HG03095 (cell line): ENCODE data around the gene PPP2R2C.
A peak's percentile ranks its signal among the peaks of the same experiment; 100 is the strongest.

Experiments
- ATAC-seq: cut with Tn5 transposase; IDR thresholded peaks from one replicate; pipeline ENCODE4 v1.9.1; 2021; ENCODE audit warnings: moderate library complexity; ENCODE audit not compliant: unreplicated experiment

The PPP2R2C gene

DNA sequence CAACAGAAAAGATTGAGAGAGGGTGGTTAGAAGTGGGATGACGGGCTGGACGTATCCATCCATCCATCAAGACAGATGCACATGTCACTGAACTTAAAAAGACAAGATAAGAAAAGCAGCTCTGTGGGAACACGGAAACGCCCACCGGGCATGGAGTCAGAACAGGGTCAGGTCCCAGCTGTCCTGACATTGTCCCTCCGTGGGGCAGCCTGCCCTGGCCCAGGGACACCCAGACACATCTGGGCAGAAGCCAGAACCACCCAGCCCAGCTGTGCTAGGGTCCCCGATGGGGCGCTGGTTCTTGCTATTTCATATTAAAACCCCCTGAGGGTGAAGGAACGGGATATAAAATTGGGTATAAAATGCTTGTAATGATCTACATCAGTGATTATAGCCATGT lies 88.5 kb downstream of the PPP2R2C start:
- ATAC-seq, result no peak

- no peak for ATAC-seq
Observed at GRCh38 chr4:6383009-6383404, 89.4 kb downstream of the PPP2R2C start.

- no peak for ATAC-seq
Observed at GRCh38 chr4:6381571-6382123, 90.8 kb downstream of the PPP2R2C start.

DNA sequence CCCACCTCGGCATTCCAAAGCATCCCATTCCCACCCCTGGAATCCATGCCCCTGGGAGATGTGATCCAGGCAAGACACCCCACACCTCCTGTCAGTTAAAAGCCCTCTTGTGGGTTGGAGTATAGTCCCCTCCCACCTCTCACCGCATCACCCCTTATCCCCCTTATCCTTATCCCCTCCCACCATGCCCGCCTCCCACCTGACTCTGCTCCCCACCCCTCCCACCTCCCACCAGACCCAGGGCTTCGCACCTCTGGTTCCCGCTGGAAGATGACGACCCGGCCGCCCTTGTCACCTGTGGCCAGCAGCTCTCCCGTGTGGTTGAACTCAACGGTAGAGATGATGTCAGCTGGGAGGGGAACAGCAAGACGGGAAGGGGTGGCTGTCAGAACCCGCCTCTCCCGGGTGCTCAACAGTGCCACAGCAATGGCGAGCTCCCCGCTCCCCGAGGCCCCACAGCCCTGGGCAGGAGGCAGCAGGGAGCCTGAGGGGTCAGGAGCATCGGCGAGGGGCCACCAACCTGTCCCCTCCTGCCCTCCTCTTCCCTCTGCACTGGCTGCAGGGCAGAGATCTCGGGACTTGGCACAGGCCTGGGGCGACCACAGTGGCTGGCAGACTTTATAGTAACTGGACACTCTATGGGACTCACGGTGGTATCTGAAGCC lies 91.5 kb downstream of the PPP2R2C start:
- no peak for ATAC-seq

- no peak for ATAC-seq
Observed at GRCh38 chr4:6379767-6380745, 92.4 kb downstream of the PPP2R2C start.

GRCh38 chr4:6378493-6379445 lies 93.6 kb downstream of the PPP2R2C start:
- no peak for ATAC-seq

DNA sequence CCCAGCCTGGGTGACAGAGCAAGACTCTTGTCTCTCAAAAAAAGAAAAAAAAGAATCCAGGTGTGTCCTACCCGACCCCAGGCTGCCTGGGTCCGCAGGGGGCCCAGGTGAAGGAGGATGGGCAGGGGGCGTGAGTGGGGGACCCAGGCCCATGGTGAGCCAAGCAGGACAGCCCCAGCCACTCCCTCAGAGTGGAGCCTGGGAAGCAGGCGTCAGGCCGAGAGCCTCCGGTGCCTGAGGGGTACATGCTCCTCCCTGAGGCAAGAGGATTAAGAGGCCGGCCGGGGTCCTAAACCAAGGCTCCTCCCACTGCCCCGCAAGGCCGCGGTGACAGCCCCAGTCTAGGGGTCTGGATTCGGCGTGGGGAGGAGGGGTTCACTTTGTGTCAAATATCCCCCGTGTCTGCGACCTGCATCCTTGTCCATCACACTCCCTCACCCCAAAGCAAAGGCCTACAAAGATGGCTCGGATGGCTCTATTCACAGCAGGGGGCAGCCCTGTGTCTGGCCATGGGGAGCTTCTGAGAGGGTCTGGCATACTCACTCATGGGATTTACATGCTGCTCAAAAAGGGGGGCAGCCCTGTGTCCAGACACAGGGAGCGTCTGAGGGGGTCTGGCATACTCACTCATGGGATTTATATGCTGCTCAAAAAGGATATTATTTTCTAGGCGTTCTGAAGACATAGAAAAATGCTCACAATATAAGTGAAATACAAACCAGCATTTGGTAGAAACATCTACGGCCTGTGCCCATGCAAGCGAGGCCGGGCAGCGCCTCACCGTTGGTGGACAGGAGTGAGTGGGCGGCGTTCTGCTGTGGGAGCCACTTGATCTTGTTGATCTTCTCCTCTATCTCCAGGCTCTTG lies 94.6 kb downstream of the PPP2R2C start:
- no peak for ATAC-seq

DNA sequence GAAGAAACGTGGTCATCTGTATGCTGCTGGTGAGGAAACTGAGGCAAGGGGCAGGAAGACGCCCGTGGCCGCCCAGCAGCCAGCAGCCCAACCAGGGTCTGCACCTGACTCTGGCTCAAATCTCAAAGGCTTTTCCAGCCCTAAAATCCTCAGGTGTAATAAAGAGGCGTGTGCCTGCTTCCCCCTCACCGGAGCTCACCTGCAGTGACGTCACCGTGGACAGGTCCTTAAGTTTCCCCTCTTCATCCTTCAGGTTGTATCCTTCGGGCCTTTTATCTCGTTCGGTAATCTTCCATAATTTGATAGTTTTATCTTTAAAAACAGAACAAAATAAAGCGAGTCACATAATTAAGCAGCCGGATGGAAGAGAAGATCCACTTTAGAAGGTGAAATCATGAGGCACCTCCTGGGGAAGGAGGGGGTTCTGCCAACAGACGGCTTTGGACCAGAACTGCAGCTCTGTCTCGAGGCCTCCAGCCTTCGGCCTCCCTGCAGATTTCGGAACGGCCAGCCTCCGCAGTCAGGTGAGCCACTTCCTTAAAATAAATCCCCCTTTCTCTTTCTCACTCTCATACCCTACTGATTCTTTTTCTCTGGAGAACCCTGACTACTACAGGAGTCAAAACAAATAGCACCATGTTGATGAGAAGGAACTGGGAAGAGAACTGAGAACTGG lies 96.7 kb downstream of the PPP2R2C start:
- ATAC-seq, result no peak

DNA sequence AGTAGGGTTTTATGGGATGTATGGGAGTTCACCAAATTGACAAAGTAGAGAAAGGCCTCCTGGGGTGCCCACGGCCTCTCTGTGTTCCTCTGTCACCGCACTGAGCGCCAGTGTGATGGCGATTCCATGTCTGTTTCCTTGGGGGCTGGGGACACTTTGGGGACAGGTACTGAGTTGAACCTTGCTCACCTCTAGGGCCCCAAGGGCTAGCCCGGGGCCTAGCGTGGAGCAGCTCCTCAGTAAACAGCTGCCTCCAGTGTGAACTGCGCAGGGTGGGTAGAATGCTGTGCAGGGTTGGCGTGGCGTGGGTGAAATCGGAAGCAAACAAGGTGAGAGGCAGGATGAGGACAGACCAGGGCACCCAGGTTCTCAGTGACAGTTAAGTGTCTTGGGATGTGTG lies 97.8 kb downstream of the PPP2R2C start:
- no peak for ATAC-seq

GRCh38 chr4:6373541-6374410 lies 98.6 kb downstream of the PPP2R2C start:
- no peak for ATAC-seq

DNA sequence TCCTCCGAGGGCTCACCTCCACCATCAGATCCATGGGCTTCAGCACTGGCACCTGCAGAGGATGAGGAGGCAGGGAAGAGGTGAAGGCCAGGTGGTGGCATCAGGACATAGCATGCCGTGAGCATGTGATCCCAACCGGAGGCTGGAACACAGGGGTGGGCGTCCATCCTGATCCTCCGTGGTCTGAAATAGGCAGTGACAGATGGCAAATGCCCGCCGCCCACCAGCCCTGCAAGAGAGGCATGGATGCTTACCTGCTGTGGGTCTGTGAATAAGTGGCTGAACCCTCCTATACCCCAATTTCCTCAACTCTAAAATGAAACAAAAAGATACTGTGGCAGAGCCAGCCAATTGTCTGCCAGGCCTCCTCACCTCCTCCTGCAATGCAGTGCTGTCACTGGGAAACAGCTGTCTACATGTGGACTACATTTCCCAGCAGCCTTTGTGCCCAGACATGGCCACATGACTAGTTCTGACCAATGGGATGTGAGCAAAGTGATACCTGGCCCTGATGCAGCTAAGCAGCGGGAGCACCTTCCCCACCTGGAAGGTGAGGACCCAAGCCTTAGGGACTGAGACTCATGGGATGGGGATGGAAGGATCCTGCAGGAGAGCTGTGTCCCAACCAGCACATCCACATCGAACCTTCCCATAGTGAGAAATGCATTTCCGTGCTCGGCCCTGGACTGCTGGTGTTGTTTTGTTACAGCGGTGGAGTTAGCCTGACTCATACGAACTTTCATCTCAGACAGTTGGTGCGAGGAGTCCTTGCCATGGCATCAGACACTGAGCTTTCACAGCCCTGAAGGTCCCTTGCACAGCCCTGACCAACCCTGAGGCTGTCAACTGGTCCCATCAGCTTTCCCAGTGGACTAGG lies 99.5 kb downstream of the PPP2R2C start:
- ATAC-seq, result peak; percentile 55

GRCh38 chr4:6371812-6372211 lies 100.6 kb downstream of the PPP2R2C start:
- no peak for ATAC-seq

DNA sequence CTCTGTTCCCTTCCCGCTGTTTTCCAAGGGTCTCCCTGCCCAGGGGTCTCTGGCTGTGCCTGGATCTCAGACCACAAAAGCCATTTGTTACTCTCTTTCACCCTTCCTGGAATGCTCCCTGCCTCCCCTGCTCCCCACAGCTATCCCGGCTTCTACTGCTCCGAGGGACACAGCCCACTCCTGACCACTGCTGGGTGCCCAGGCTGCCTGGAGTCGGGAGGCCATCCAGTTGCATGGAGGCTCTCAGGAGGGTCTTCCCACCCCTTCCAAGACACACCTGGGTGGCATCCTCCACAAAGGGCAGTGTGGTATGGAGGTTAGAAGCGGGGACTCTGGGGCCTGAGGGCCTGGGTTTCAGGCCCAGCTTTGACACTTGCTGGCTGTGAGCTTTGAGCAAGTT lies 101.1 kb downstream of the PPP2R2C start:
- ATAC-seq, result no peak

DNA sequence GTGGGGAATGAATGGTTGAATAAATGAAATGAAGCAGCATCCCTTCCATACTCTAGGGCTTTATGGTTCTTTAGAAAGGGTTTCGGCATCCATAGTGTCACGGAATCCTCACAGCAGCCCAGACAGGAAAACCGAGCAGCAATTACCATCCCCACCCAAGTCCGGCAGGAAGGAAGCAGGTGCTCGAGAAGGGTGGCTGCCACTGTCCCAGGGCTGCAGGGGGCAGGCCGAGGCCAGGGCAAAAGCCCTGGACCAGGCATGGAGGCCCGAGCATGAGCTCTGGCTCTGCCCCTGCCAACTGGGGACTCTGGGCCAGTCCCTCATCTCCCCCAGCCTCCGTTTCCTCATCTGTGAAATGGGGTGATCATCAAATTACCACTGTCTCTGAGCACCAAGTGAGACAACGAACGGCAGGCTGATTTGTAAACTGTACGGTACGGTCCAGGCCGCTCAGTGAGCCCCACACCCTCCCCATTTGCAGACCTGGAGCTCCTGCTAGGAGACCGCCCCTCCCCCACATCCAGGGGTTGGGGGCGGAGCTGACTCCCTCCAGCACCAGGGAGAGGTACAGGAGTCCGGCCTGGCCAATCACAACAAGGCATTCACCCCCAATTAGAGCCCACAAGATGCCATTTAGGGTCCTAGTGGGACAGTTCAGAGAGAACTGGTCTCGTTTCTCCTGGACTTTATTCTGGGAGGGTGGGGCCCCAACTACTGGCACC lies 102.3 kb downstream of the PPP2R2C start:
- no peak for ATAC-seq

DNA sequence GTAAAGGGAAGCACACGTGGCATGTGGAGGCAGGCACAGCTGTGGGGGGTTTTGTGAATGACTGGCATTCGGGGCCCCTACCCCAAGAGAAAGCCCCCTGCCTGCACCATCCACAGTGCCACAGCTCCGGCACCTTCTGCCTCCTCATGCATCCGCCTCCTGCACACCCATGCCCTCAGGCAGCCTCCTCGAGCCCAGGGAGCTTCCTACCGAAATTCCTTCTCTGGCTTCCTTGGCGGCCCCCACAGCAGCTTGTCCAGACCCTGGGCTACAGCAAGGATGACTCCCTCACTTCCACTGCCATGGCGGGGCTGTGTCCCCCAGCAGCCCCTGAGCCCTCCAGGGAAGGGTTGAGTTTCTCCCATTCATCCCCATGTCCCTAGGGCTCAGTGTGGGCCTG lies 102.9 kb downstream of the PPP2R2C start:
- ATAC-seq, result no peak

GRCh38 chr4:6369035-6369434 lies 103.4 kb downstream of the PPP2R2C start:
- no peak for ATAC-seq

DNA sequence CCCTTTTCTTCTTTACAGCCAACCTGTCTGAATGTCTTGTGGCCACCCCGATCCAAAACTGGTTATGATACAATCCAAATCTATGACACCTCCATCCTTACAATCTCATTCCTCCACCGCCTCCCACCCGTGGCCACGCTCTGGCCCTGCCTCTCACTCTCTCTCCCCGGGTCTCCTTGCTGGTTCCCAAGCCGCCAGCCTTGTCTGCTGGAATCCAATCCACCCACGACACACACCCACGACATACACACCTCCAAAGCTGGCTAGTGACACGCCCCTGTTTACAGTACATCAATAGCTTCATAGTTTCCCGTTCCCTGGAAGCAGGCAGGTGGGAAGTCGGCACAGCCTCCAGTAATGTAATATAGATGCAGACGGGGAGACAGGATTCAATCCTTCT lies 103.8 kb downstream of the PPP2R2C start:
- no peak for ATAC-seq
